GM19193 (cell line): ENCODE results near the gene ARHGAP35.
A peak's percentile ranks its signal among the peaks of the same experiment; 100 is the strongest.

Source experiments
- POLR2A ChIP-seq: IDR thresholded peaks from 4 replicates; pipeline ENCODE4 v1.6.1; 2011; ENCODE audit not compliant: insufficient read depth, insufficient read length; ENCODE audit errors: extremely low read depth

Gene ARHGAP35

GRCh38 chr19:46860846-46861690, at the start of gene ARHGAP35:
Gene ARHGAP35, plus strand, starts transcription at chr19:46860997. Its CDS starts 57,679 bp downstream, at chr19:46918676.
- no peak for TF ChIP-seq POLR2A

- no peak for TF ChIP-seq POLR2A
These were observed 47.6 kb upstream of the ARHGAP35 start for GRCh38 chr19:46812977-46813838.

GRCh38 chr19:46813839-46814358, 46.9 kb upstream of the ARHGAP35 start:
- no peak for TF ChIP-seq POLR2A

- TF ChIP-seq POLR2A: no peak
These were observed 44.8 kb upstream of the ARHGAP35 start for GRCh38 chr19:46815833-46816627.

- TF ChIP-seq POLR2A: no peak
These were observed 42.0 kb upstream of the ARHGAP35 start for GRCh38 chr19:46818812-46819211.

GRCh38 chr19:46821512-46822409, 39.0 kb upstream of the ARHGAP35 start:
- TF ChIP-seq POLR2A: peak; percentile 44

GRCh38 chr19:46823049-46823448, 37.7 kb upstream of the ARHGAP35 start:
- TF ChIP-seq POLR2A: no peak

- no peak for TF ChIP-seq POLR2A
These were observed 35.7 kb upstream of the ARHGAP35 start for GRCh38 chr19:46824890-46825730.

- no peak for TF ChIP-seq POLR2A
These were observed 35.1 kb upstream of the ARHGAP35 start for GRCh38 chr19:46825731-46826055.

GRCh38 chr19:46828484-46828883, 32.3 kb upstream of the ARHGAP35 start:
- TF ChIP-seq POLR2A: no peak

GRCh38 chr19:46830864-46831263, 29.9 kb upstream of the ARHGAP35 start:
- TF ChIP-seq POLR2A: no peak

GRCh38 chr19:46834121-46834520, 26.7 kb upstream of the ARHGAP35 start:
- no peak for TF ChIP-seq POLR2A

GRCh38 chr19:46834984-46835383, 25.8 kb upstream of the ARHGAP35 start:
- TF ChIP-seq POLR2A: no peak
